ENCODE results near the gene ATPAF1.

- TF ChIP-seq CTCF (IDR thresholded peaks at IDR 0.05; ENCODE audit: low read depth, low read length) (no peak), MAX (IDR thresholded peaks at IDR 0.05; ENCODE audit: low read depth, low read length) (no peak), POLR2A (IDR thresholded peaks at IDR 0.05; ENCODE audit: extremely low read depth, insufficient read length) (no peak)
Observed at GRCh38 chr1:46646331-46646730, 21.8 kb downstream of the ATPAF1 start.

Data from NB4 (cell line).